ENCODE data around the gene DNAJC5. TPM values are rescaled to one million over a fixed set of nuclear protein-coding genes. Genes with fewer than 3 reads are reported as not detected.

Gene DNAJC5
- total and polyA plus RNA-seq, 2 experiments from 2014 or later, result 7.1 to 33.5 TPM

DNA sequence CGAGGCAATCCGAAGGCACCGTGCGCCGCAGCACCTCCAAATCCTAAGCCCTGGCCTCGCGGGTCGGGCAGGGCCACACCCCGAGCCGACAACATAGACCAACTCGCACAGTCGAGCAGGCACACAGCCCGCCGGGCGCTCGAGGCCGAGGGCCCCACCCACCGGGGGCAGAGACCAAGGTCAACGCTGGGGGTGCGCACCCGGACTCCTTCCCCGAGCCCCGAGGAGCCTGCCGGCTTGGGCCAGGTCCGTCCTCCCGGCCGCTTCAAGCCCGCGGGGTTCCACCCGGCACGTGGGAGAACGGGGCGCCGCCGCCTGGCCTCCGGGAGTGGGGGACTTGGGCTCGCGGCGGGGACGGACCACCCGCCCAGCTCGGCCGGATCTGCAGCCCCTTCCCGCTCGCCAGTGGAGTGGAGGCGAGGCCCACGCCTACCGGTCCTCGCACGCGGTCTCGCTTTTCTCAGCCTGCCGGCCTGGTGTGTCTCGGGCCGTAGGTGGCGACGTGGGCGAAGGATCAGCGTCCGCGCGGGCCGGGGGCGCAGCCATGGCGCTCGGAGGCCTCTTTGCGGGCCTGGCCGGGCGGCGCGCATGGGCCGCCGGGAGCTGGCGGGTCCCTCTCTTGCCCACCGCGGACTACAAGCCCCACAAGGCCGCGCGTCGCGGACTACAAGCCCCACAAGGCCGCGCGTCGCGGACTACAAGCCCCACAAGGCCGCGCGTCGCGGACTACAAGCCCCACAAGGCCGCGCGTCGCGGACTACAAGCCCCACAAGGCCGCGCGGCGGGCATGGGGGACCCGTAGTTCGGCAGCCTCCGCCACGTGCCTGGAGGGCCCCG, 61.1 kb downstream of the DNAJC5 start, which contains the start of gene UCKL1:
Gene UCKL1 (minus strand): TSS at position 590 of the 837 bp plus-strand sequence. CDS start 44 bp downstream, at position 546.
- Mint-ChIP-seq H3K4me3 (peak within 1 kb of the TSS; percentile 83), H3K27me3 (ENCODE audit: insufficient read depth, low read depth, poor library complexity) (peaks cover 16% of the 10 kb centered on the region), H3K27ac (peak within 1 kb of the TSS; percentile 95), H3K4me1 (peaks cover 34% of the 10 kb centered on the region), H3K9me3 (no peaks in the 10 kb centered on the region), H3K36me3 (ENCODE audit: low read depth) (peaks cover 13% of the 10 kb centered on the region; the same call in 2 of the 3 replicates)
- no peaks in the 10 kb centered on the region for H3K9me2 ChIP-seq (ENCODE audit: insufficient read depth)
- H3K79me2 ChIP-seq (replicated peaks; ENCODE audit: insufficient read depth), result peaks cover 46% of the 10 kb centered on the region
- ATAC-seq (peak; percentile 69), DNase-seq (ENCODE audit: low spot score) (peak; percentile 94)
- no peaks in the 10 kb centered on the region for H3K27me3 ChIP-seq (ENCODE audit: insufficient read depth)
- peak within 1 kb of the TSS; percentile 99 for H3K4me2 ChIP-seq
- peaks cover 17% of the 10 kb centered on the region for H4K20me1 ChIP-seq (replicated peaks; ENCODE audit: insufficient read depth)
- H3K27ac ChIP-seq (ENCODE audit: low read depth), result peak within 1 kb of the TSS; percentile 90
- H3K36me3 ChIP-seq (ENCODE audit: insufficient read depth), result no peaks in the 10 kb centered on the region
- H3K4me3 ChIP-seq, result peak within 1 kb of the TSS; percentile 92
- peaks cover 18% of the 10 kb centered on the region for H3K4me1 ChIP-seq (ENCODE audit: insufficient read depth)
- TF ChIP-seq STAT1 (IDR thresholded peaks at IDR 0.05; ENCODE audit: unreplicated experiment) (no peak), POLR2AphosphoS5 (IDR thresholded peaks at IDR 0.05; ENCODE audit: low read depth) (peak; percentile 87), CREB1 (CRISPR knock-in tag; IDR thresholded peaks at IDR 0.05; ENCODE audit: low read depth) (peak; percentile 60)
- TF ChIP-seq, protein P1, sequence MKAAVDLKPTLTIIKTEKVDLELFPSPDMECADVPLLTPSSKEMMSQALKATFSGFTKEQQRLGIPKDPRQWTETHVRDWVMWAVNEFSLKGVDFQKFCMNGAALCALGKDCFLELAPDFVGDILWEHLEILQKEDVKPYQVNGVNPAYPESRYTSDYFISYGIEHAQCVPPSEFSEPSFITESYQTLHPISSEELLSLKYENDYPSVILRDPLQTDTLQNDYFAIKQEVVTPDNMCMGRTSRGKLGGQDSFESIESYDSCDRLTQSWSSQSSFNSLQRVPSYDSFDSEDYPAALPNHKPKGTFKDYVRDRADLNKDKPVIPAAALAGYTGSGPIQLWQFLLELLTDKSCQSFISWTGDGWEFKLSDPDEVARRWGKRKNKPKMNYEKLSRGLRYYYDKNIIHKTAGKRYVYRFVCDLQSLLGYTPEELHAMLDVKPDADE (IDR thresholded peaks at IDR 0.05), result peak; percentile 99
- 0 out of 2 replicates have a peak, but pooled peaks cover 11% of the 10 kb centered on the region for H3F3A ChIP-seq (replicated peaks; ENCODE audit: low read depth)
- peak within 1 kb of the TSS; percentile 91 for H2AFZ ChIP-seq

- Mint-ChIP-seq H3K27ac (no peak overlapping the region; the same call in 1 of the 2 replicates), H3K9me3 (no peaks in the 10 kb centered on the region), H3K4me1 (peaks cover 34% of the 10 kb centered on the region), H3K4me3 (peak overlapping the region; percentile 83), H3K36me3 (ENCODE audit: low read depth) (peaks cover 18% of the 10 kb centered on the region), H3K27me3 (ENCODE audit: insufficient read depth, low read depth, poor library complexity) (peaks cover 16% of the 10 kb centered on the region)
- Histone ChIP-seq H3K4me2 (peak overlapping the region; percentile 99), H4K20me1 (replicated peaks; ENCODE audit: insufficient read depth) (peaks cover 17% of the 10 kb centered on the region), H3K9me2 (ENCODE audit: insufficient read depth) (no peaks in the 10 kb centered on the region), H3F3A (replicated peaks; ENCODE audit: low read depth) (0 out of 2 replicates have a peak, but pooled peaks cover 11% of the 10 kb centered on the region), H3K4me3 (peak overlapping the region; percentile 91), H3K36me3 (ENCODE audit: insufficient read depth) (no peaks in the 10 kb centered on the region), H2AFZ (no peak overlapping the region), H3K27ac (ENCODE audit: low read depth) (peak overlapping the region; percentile 90; the same call in 1 of the 2 replicates), H3K4me1 (ENCODE audit: insufficient read depth) (peaks cover 18% of the 10 kb centered on the region), H3K27me3 (ENCODE audit: insufficient read depth) (no peaks in the 10 kb centered on the region), H3K79me2 (replicated peaks; ENCODE audit: insufficient read depth) (peaks cover 42% of the 10 kb centered on the region)
- ATAC-seq (no peak), DNase-seq (ENCODE audit: low spot score) (no peak)
- TF ChIP-seq, protein P2, sequence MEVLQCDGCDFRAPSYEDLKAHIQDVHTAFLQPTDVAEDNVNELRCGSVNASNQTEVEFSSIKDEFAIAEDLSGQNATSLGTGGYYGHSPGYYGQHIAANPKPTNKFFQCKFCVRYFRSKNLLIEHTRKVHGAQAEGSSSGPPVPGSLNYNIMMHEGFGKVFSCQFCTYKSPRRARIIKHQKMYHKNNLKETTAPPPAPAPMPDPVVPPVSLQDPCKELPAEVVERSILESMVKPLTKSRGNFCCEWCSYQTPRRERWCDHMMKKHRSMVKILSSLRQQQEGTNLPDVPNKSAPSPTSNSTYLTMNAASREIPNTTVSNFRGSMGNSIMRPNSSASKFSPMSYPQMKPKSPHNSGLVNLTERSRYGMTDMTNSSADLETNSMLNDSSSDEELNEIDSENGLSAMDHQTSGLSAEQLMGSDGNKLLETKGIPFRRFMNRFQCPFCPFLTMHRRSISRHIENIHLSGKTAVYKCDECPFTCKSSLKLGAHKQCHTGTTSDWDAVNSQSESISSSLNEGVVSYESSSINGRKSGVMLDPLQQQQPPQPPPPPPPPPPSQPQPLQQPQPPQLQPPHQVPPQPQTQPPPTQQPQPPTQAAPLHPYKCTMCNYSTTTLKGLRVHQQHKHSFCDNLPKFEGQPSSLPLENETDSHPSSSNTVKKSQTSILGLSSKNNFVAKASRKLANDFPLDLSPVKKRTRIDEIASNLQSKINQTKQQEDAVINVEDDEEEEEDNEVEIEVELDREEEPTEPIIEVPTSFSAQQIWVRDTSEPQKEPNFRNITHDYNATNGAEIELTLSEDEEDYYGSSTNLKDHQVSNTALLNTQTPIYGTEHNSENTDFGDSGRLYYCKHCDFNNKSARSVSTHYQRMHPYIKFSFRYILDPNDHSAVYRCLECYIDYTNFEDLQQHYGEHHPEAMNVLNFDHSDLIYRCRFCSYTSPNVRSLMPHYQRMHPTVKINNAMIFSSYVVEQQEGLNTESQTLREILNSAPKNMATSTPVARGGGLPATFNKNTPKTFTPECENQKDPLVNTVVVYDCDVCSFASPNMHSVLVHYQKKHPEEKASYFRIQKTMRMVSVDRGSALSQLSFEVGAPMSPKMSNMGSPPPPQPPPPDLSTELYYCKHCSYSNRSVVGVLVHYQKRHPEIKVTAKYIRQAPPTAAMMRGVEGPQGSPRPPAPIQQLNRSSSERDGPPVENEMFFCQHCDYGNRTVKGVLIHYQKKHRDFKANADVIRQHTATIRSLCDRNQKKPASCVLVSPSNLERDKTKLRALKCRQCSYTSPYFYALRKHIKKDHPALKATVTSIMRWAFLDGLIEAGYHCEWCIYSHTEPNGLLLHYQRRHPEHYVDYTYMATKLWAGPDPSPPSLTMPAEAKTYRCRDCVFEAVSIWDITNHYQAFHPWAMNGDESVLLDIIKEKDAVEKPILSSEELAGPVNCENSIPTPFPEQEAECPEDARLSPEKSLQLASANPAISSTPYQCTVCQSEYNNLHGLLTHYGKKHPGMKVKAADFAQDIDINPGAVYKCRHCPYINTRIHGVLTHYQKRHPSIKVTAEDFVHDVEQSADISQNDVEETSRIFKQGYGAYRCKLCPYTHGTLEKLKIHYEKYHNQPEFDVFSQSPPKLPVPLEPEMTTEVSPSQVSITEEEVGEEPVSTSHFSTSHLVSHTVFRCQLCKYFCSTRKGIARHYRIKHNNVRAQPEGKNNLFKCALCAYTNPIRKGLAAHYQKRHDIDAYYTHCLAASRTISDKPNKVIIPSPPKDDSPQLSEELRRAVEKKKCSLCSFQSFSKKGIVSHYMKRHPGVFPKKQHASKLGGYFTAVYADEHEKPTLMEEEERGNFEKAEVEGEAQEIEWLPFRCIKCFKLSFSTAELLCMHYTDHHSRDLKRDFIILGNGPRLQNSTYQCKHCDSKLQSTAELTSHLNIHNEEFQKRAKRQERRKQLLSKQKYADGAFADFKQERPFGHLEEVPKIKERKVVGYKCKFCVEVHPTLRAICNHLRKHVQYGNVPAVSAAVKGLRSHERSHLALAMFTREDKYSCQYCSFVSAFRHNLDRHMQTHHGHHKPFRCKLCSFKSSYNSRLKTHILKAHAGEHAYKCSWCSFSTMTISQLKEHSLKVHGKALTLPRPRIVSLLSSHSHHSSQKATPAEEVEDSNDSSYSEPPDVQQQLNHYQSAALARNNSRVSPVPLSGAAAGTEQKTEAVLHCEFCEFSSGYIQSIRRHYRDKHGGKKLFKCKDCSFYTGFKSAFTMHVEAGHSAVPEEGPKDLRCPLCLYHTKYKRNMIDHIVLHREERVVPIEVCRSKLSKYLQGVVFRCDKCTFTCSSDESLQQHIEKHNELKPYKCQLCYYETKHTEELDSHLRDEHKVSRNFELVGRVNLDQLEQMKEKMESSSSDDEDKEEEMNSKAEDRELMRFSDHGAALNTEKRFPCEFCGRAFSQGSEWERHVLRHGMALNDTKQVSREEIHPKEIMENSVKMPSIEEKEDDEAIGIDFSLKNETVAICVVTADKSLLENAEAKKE (CRISPR knock-in tag; IDR thresholded peaks at IDR 0.05), result no peak
- TF ChIP-seq NANOG (IDR thresholded peaks at IDR 0.05; ENCODE audit: borderline replicate concordance) (no peak), ZNF114 (CRISPR knock-in tag; IDR thresholded peaks at IDR 0.05) (no peak), CREB1 (CRISPR knock-in tag; IDR thresholded peaks at IDR 0.05; ENCODE audit: low read depth) (no peak), POLR2AphosphoS5 (IDR thresholded peaks at IDR 0.05; ENCODE audit: low read depth) (no peak), EZH2phosphoT487 (IDR thresholded peaks at IDR 0.05; ENCODE audit: unreplicated experiment) (no peak), EZH2 (IDR thresholded peaks at IDR 0.05; ENCODE audit: low read depth, unreplicated experiment) (no peak)
- TF ChIP-seq, protein P1 (IDR thresholded peaks at IDR 0.05), result no peak
Measured at GRCh38 chr20:63956664-63957003, 61.7 kb downstream of the DNAJC5 start.
